ENCODE measurements around the gene OR2F2.

Gene OR2F2, protein sequence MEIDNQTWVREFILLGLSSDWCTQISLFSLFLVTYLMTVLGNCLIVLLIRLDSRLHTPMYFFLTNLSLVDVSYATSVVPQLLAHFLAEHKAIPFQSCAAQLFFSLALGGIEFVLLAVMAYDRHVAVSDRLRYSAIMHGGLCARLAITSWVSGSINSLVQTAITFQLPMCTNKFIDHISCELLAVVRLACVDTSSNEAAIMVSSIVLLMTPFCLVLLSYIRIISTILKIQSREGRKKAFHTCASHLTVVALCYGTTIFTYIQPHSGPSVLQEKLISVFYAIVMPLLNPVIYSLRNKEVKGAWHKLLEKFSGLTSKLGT

DNA sequence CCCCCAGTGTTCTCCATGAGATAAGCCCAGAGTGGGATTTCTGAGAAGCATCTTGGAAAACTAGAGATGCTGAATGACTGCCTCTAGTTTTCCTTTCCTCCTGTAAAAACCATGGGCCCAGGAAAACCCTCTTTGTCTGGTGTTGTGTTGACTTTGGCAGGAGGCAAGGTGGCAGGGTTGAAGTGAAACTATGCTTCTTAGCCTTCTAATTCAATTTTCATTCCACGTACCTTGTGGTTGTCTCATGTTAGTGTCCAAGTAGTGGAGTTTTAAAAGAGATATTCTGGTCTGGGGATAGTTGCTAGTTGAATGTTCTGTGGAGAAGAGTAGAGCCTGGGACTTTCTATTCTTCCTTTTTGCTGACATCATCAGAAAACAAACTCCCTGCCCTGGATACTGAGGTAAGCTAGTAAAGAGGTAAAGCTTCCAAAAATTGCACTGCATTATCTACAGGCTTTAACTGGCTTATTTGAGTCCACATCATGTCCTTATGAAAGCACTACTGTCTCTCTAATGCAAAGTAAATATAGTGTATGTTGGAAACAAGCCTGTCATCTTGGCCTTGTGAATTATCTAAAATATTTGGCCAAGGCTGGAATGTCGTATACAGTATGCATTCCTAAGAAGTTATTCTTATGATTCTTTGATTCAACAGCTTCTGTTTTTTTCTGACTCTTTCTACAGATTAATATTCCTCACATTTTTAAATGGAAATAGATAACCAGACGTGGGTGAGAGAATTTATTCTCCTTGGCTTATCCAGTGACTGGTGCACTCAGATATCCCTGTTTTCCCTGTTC lies at the start of gene OR2F2:
TSS of gene OR2F2 (plus strand) at position 708 of the 800 bp plus-strand sequence. CDS start at position 708, 0 bp downstream.
- no peak for DNase-seq

- DNase-seq = no peak
These were observed 49.1 kb upstream of the OR2F2 start for GRCh38 chr7:143885951-143886350.

DNA sequence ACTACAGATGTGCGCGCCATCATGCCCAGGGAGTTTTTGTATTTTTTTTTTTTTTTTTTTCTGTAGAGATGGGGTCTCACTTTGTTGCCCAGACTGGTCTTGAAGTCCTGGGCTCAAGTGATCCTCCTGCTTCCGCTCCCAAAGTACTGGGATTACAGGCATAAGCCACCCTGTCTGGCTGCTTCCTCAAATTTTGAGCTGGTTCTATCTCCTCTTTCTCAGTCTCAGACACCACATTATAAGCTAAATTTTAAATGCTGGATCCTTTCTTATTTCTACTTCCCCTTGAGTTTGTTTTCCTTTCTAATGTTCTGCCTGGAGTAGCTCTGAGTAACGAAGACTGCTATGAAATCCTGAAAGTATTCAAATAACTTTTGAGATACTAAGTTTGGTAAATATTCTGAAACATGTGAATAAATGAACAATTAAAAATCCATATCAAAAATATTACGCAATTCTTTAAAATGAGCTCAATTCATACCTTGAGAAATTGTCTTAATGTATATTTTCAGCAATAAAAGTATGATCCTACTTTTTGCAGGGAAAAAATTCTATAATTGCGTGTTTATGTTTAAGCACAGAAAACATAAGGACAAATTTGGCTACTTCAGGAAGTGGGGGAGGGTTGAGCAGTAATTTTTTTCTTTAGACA lies 48.1 kb upstream of the OR2F2 start:
- DNase-seq = no peak

DNA sequence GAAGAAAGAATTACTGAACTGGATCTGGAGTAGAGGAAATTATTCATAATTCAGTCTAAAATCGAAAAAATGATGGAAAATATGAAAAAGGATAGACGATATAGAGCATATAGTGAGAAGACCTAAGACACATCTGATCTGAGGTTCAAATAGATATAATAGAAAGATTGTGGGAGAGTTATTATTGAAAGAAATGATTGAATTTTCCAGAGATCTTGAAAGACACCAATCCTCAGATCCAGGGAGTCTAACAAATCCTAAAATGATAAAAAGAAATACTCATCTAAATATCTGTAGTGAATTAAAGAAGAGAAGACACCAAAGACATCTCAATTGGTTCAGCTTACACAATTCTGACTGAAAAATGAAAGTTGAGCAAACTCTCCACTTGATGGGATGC lies 46.0 kb upstream of the OR2F2 start:
- no peak for DNase-seq

DNA sequence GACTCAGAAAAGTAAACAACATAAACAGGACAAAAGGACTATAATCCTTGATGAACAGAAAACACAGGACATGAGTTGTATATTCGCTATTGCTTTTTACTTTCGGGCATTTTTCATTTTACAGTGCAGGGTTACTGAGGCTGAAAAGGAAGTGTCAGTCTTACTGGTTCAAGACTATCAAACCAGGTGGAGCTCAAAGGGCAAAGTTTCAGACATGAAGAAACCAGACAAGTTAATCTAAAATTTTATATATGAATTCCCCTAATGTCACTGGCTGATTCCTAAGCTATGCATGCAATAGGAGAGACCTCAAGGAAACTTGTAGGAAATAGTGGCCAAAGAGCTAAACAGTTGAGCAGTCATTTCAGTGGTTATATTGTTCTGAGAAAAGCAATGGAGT lies 44.5 kb upstream of the OR2F2 start:
- no peak for DNase-seq

DNA sequence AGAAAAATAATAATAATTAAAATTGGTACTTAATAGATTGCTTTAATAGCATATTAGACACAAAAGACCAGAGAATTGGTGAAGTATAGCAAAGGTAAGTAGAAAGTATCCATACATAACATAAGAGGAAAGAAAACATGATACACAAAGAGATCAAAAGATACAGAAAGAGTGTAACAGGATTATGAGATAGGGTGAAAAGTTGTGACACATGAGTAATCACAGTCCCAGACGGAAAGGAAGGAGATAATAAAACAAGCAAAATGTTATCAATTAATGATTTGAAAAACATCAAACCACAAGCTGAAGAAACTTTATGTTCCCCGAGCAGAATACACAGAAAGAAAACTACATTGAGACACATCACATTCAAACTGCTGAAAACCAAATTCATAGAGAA lies 43.6 kb upstream of the OR2F2 start:
- no peak for DNase-seq

DNA sequence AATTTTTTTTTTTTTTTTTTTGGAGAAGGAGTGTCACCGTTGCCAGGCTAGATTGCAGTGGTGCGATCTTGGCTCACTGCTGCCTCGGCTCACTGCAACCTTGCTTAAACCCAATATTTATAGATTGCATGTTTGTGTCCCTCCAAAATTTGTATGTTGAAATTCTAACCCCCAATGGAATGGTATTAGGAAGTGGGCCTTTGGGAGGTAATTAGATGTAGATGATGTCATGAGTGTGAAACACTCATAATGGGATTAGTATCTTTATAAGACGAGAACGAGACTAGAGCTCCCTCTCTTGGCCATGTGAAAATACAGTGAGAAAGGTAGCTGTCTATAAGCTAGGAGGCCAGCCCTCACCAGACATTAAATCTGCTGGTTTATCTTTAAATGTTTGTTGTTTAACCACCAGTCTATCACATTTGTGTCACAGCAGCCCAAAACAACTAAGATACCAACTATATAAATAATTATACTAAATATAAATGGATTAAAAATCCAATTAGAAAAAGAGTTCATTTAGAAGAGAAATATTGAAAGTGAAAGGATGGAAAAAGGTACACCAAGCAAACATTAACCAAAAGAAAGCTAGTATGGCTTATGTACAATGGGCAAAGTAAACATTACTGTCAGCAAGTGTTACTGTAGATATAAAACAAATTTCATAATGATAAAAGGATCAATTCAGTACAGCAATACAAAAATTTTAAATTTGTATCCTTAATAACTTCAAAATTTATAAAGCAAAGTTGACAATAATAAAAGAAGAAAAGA lies 42.3 kb upstream of the OR2F2 start:
- DNase-seq = peak; percentile 1

DNA sequence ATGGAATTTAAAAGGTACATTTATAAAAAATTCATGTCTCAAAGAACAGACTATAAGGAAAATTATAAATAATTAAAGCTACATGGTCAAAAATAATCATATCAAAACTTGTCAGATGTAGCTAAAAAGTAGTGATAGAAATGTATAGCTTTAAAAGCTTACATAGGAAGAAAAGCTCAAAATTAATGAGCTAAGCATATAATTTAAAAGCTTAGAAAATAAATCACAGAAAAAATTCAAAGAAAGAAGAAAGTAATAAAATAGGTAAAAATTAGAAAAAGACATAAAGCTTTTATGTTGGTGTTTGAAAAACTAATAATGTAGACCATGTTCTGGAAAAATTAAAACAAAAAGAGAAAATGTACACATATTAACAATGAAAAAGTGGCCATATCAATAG lies 38.4 kb upstream of the OR2F2 start:
- no peak for DNase-seq

GRCh38 chr7:143898810-143899209 lies 36.2 kb upstream of the OR2F2 start:
- DNase-seq = no peak

- no peak for DNase-seq
These were observed 34.7 kb upstream of the OR2F2 start for GRCh38 chr7:143900230-143900766.

DNA sequence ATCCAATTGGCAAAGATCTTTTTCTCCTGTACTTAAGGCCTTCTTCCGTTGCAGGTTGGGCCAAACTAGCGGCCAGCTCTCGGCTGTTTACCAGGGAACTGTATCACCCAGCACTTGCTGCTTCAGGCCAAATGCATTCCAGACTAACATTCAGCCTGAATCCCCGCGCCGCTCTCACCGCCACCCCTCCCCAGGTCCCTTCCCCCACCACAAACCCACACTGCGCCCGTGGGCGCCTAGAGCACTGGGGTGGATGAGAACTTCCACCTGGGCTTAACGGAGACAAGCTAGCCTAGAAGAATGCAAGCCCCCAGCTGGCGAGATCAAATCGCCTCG lies 33.7 kb upstream of the OR2F2 start:
- DNase-seq = no peak

- DNase-seq = peak; percentile 92
These were observed 33.2 kb upstream of the OR2F2 start, which contains the start of gene TCAF1 for GRCh38 chr7:143901668-143902331. TCAF1 (minus strand) TSS chr7:143902176; CDS start chr7:143876608, 25,568 bp downstream.

GRCh38 chr7:143902332-143902899 lies 32.6 kb upstream of the OR2F2 start:
- no peak for DNase-seq

GRCh38 chr7:143905509-143905908 lies 29.5 kb upstream of the OR2F2 start:
- DNase-seq = no peak

DNA sequence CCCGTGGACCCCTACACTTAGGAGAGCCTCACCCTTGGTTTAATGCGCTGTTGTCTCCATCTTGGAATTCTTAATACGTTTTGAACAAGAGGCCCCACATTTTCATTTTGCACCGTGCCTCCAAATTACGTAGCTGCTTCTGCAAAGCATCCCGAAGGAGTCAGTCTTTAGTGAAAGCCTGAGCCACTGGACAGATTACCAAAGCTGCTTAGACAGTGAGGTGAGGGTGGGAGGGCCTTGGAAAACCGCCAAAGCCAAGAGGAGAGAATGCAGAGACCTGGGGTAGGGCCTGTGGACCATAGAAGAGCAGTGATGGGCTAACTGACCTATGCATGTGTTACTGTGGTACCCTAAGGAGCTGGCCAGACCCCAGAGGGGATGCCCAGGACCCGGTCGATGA lies 28.9 kb upstream of the OR2F2 start:
- no peak for DNase-seq

- no peak for DNase-seq
These were observed 28.1 kb upstream of the OR2F2 start for GRCh38 chr7:143906895-143907294.

- DNase-seq = no peak
These were observed 26.9 kb upstream of the OR2F2 start for GRCh38 chr7:143908120-143908519.

DNA sequence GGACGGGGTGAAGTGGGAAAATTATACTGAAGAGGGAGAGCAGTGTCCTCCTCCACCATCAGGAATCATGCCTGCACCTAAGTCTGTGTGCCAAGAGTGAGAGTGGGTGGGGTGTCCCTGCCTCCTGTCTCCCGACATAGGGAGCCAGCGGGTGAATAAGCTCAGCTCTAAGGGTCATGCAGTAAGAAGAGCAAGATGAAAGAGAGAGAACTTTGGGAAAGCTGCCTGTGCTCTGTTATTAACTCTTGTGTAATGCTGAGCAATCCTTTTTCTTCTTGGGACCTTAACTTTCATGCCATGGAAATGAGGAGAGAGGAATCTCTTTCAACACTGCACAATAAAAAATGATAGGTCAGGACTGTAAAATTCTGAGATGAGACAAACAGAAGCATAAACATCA lies 25.2 kb upstream of the OR2F2 start:
- DNase-seq = no peak

DNA sequence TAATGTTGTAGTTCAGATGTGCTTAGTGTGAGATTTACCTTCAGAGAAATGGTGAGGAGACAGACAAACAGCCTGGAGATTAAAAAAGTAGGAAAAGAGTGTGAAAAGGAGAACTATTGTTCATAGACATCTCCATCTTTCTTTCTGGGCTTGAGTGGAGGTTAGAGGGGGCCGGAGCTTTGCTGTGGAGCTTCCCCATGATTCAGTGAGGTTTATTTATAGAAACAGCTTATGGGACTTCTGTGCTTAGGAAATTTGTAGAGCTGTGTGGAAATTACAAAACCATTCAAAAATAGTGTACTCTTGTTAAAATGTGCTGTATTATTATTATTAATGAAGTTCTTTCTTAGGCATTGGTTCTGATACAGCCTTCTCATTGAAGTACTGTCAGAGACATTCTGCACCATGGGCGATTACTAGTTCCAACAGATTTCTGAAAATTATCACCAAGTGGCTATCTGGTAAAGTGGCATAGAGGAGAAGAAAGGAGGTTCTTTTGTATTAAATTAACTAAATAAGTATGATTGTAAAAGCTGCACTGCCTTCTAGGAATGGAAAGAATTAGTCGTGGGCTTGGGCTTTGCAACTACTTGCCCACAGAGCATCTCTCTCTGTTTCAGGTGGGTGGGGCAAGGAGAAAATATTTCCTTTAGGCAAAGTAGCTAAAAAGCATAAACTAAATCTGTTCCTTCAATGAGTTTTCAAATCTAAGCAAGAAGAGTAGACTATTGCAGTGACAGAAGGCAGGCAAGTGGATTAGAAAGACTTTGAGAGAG lies 24.4 kb upstream of the OR2F2 start:
- no peak for DNase-seq

- DNase-seq = no peak
These were observed 21.0 kb upstream of the OR2F2 start for GRCh38 chr7:143913945-143914615.

Data from NCI-H2171 (cell line).